Kidney (tissue), 14 donors: ENCODE measurements around the gene SPINT3. TPM values are rescaled to one million over a fixed set of nuclear protein-coding genes. Genes with fewer than 3 reads are reported as not detected.

Experiments
- DNase-seq, 5 donors: peaks; one replicate each; pipeline ENCODE4 v3.0.0-alpha.2; 2013 to 2020
- FAIRE-seq: peaks from 2 replicates; lab custom pipeline; 2012; peaks lifted over from hg19 to GRCh38; lab: Jason Lieb, UNC
- H3K27ac ChIP-seq, 2 donors: one replicate each; pipeline ENCODE4 v1.7.0; 2013; ENCODE audit warnings: low read depth in 2 of 2, low read length in 2 of 2, inconsistent platforms in 1 of 2
- H3K27me3 ChIP-seq: one replicate; pipeline ENCODE4 v1.7.1; 2013; ENCODE audit warnings: low read length, inconsistent platforms; ENCODE audit not compliant: control insufficient read depth, insufficient read depth
- H3K36me3 ChIP-seq, 3 donors: one replicate each; pipeline versions ENCODE4 v1.7.0 to v1.7.1; 2013; ENCODE audit warnings: low read length in 3 of 3, control low read depth in 1 of 3, inconsistent platforms in 1 of 3; ENCODE audit not compliant: insufficient read depth in 3 of 3, control insufficient read depth in 2 of 3
- H3K4me1 ChIP-seq, 3 donors: one replicate each; pipeline versions ENCODE4 v1.7.0 to v1.7.1; 2013; ENCODE audit warnings: low read length in 3 of 3, inconsistent platforms in 1 of 3, low read depth in 1 of 3; ENCODE audit not compliant: control insufficient read depth in 2 of 3, insufficient read depth in 2 of 3
- H3K4me3 ChIP-seq, 3 donors: one replicate each; pipeline versions ENCODE4 v1.7.0 to v1.8.1; 2013; ENCODE audit warnings: low read length in 3 of 3, control low read depth in 1 of 3, inconsistent platforms in 1 of 3
- H3K9ac ChIP-seq, 3 donors: one replicate each; pipeline versions ENCODE4 v1.7.0 to v1.7.1; 2013; ENCODE audit warnings: low read length in 3 of 3, control low read depth in 1 of 3, inconsistent platforms in 1 of 3
- H3K9me3 ChIP-seq, 3 donors: one replicate each; pipeline versions ENCODE4 v1.7.0 to v1.7.1; 2013; ENCODE audit warnings: low read length in 3 of 3, control low read depth in 1 of 3, inconsistent platforms in 1 of 3; ENCODE audit not compliant: control insufficient read depth in 2 of 3, insufficient read depth in 1 of 3
- intact Hi-C: fragments of 100-400 bp; cut with DNase I; formaldehyde crosslinking; loops from one replicate; pipeline ENCODE4 v1.11.1; 2022
- polyA plus RNA-seq: library from polyadenylated mRNA; stranded (reverse); fragments of 350-450 nt; fragmentation: Illumina TruSeq; extraction: RNeasy Lipid Tissue Mini Kit (QIAGEN cat#74804); gene quantifications from one replicate; pipeline ENCODE4 v1.2.3, GENCODE V29; 2014; ENCODE audit warnings: low read depth, low replicate concordance; ENCODE audit not compliant: insufficient read depth
- total RNA-seq: library from RNA; stranded (reverse); fragmentation: NEBNext Ultra II Directional; extraction: Animal tissue kit (Norgen Biotek cat#: 25700); gene quantifications from one replicate; pipeline ENCODE4 v1.2.1, GENCODE V29; 2021
- TF ChIP-seq, protein P1 (sequence below): IDR thresholded peaks from 3 replicates; pipeline ENCODE4 v1.5.1; 2012; ENCODE audit warnings: mild to moderate bottlenecking, moderate library complexity, borderline replicate concordance; ENCODE audit not compliant: insufficient read depth; ENCODE audit errors: extremely low read depth
- donor health status: control.
- donor health status: control.
- donor health status: control.
- donor health status: control.
- donor health status: control.
- donor health status: DM: yes; HTN: yes; CAD: no.
- donor health status: Normal renal cell carcinoma (clear cell type).

Gene SPINT3
- total and polyA plus RNA-seq, 2 donors from 2014 or later: not detected

DNA sequence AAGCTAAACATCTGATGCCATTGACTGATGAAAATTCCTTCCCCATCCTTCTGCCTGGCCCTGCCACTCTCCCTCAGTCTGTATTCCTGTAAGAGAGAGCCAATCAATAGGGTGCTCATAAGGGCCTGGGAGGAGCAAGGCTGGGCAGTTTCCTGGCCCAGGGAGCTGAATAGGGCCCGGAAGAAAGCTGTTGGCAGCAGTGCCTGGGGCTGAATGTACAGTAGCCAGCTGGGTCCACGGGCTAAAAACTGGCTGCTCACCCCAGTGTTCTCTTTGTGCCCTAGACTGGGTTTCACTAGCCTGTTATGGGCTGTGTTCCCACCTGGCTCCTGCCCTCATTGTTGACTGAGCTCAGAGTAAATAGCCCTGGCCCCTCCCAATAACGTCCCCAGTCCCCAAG is 47.6 kb downstream of the SPINT3 start:
- Histone ChIP-seq H3K36me3 (no peaks in the 10 kb centered on the region), H3K27me3 (no peaks in the 10 kb centered on the region), H3K9ac (no peak overlapping the region), H3K27ac (no peak overlapping the region), H3K4me1 (peaks cover 0 to 13% (median 0%) of the 10 kb centered on the region in 3 donors), H3K4me3 (no peak overlapping the region), H3K9me3 (no peaks in the 10 kb centered on the region)
- DNase-seq (no peak), FAIRE-seq (no peak)
- intact Hi-C loops: no loop called here
- TF ChIP-seq, protein P1, sequence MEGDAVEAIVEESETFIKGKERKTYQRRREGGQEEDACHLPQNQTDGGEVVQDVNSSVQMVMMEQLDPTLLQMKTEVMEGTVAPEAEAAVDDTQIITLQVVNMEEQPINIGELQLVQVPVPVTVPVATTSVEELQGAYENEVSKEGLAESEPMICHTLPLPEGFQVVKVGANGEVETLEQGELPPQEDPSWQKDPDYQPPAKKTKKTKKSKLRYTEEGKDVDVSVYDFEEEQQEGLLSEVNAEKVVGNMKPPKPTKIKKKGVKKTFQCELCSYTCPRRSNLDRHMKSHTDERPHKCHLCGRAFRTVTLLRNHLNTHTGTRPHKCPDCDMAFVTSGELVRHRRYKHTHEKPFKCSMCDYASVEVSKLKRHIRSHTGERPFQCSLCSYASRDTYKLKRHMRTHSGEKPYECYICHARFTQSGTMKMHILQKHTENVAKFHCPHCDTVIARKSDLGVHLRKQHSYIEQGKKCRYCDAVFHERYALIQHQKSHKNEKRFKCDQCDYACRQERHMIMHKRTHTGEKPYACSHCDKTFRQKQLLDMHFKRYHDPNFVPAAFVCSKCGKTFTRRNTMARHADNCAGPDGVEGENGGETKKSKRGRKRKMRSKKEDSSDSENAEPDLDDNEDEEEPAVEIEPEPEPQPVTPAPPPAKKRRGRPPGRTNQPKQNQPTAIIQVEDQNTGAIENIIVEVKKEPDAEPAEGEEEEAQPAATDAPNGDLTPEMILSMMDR: no peak

GRCh38 chr20:45467172-45467571 is 48.2 kb downstream of the SPINT3 start:
- H3K27me3 ChIP-seq: no peaks in the 10 kb centered on the region
- H3K36me3 ChIP-seq: no peaks in the 10 kb centered on the region
- H3K4me3 ChIP-seq: no peak overlapping the region
- FAIRE-seq: no peak
- H3K4me1 ChIP-seq: peaks cover 0 to 13% (median 0%) of the 10 kb centered on the region in 3 donors
- no peaks in the 10 kb centered on the region for H3K9me3 ChIP-seq
- H3K27ac ChIP-seq: no peak overlapping the region
- DNase-seq: no peak
- TF ChIP-seq, protein P1: no peak
- H3K9ac ChIP-seq: no peak overlapping the region
- intact Hi-C loops: no loop called here

DNA sequence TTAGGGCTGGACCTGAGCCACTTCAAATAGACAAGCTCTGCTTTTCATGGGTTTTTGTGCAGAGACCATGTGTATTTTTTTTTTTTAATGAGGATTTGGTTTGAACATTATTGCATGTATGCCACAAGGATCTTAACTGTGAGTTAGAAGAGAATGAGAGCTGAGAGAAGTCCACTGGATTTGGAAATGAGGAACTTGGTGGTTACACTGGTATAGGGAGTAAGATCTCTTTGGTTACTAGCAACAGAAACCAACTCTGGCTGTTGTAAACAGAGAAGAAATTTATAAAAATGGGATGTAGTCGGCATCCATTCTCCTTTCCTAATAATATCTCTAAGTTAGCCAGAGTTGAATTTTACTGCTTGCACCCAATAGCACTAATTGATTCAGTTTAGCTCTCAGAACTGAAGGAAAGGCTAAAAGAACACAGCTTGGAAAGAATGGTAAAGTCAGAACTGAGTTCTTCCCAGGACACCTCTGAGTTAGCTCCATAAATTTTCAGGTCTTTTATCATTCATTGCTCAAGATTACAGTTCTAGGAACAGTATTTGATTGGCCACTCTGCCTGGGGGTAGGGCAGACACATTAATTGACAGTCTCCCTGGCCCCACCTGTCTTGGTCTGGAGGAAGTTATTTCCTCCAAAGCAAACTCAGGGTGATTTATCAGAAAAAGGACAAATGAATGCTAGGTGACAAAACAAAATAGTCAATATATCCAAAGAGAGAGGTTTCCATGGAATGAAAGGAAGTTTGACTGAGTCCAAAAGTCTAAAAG is 49.7 kb downstream of the SPINT3 start:
- no peak overlapping the region for H3K9ac ChIP-seq
- H3K27me3 ChIP-seq: no peaks in the 10 kb centered on the region
- H3K36me3 ChIP-seq: no peaks in the 10 kb centered on the region
- H3K27ac ChIP-seq: no peak overlapping the region
- H3K9me3 ChIP-seq: no peaks in the 10 kb centered on the region
- H3K4me3 ChIP-seq: no peak overlapping the region
- H3K4me1 ChIP-seq: peaks cover 0 to 9% (median 0%) of the 10 kb centered on the region in 3 donors
- FAIRE-seq (no peak), DNase-seq (no peak)
- intact Hi-C loops: no loop called here
- TF ChIP-seq, protein P1: no peak
